Sigmoid colon (tissue), 4 donors: Measurements from ENCODE around the gene RAB3B.

Source experiments
- EP300 ChIP-seq, 4 donors: sonication (generic); formaldehyde crosslinking; IDR thresholded peaks; one replicate each; pipeline ENCODE4 v1.6.1; 2017; ENCODE audit warnings: antibody characterized with exemption in 4 of 4
- POLR2A ChIP-seq, 2 donors: fragments of 450-650 bp; IDR thresholded peaks; one replicate each; pipeline ENCODE4 v1.6.1; 2016; ENCODE audit warnings: antibody characterized with exemption in 2 of 2, mild to moderate bottlenecking in 2 of 2, moderate library complexity in 2 of 2
- POLR2AphosphoS5 ChIP-seq, 4 donors: sonication (generic); formaldehyde crosslinking; IDR thresholded peaks; one replicate each; pipeline ENCODE4 v1.6.1; 2017; ENCODE audit warnings: antibody characterized with exemption in 4 of 4
- TF ChIP-seq, protein P1 (sequence below), 4 experiments: fragments of 450-650 bp in 3 of 4; fragments of 200-600 bp in 1 of 4; IDR thresholded peaks; one replicate each; pipeline ENCODE4 v1.5.1; 2016 to 2019; ENCODE audit warnings: antibody characterized with exemption in 4 of 4, mild to moderate bottlenecking in 3 of 4, moderate library complexity in 2 of 4

DNA sequence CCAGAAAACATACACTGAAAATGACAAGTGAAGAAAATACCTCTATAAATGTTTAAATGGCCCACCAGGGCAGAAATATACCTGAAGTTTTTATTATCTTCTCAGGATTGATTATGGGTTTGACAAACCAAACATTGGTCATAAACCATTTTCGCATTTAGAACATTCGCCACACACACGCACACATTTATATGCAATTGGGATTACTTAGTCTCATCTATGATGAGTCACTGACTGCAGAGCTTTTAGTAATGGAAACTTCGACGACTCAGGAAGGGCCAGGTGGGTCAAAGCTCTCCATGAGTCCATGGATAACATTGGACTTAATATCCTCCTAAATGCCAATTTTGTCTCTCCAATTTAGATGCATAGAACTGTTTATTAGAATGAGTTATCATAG, 128.8 kb downstream of the RAB3B start:
- TF ChIP-seq, protein P1, sequence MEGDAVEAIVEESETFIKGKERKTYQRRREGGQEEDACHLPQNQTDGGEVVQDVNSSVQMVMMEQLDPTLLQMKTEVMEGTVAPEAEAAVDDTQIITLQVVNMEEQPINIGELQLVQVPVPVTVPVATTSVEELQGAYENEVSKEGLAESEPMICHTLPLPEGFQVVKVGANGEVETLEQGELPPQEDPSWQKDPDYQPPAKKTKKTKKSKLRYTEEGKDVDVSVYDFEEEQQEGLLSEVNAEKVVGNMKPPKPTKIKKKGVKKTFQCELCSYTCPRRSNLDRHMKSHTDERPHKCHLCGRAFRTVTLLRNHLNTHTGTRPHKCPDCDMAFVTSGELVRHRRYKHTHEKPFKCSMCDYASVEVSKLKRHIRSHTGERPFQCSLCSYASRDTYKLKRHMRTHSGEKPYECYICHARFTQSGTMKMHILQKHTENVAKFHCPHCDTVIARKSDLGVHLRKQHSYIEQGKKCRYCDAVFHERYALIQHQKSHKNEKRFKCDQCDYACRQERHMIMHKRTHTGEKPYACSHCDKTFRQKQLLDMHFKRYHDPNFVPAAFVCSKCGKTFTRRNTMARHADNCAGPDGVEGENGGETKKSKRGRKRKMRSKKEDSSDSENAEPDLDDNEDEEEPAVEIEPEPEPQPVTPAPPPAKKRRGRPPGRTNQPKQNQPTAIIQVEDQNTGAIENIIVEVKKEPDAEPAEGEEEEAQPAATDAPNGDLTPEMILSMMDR (IDR thresholded peaks at IDR 0.05) = no peak
- TF ChIP-seq POLR2A (IDR thresholded peaks at IDR 0.05) (no peak), POLR2AphosphoS5 (IDR thresholded peaks at IDR 0.05) (no peak), EP300 (IDR thresholded peaks at IDR 0.05) (no peak)
